GM19324 (cell line): ENCODE measurements around the gene DNAAF5.
"Not testable (repeated sequence)": the region's sequence is repeated elsewhere in the genome, so short reads cannot be mapped to it uniquely, and the experiment has no call there.

Experiments
- ATAC-seq: cut with Tn5 transposase; IDR thresholded peaks from one replicate; pipeline ENCODE4 v1.9.1; 2021; ENCODE audit warnings: mild to moderate bottlenecking, moderate library complexity; ENCODE audit not compliant: unreplicated experiment, low FRiP score

DNAAF5 gene

DNA sequence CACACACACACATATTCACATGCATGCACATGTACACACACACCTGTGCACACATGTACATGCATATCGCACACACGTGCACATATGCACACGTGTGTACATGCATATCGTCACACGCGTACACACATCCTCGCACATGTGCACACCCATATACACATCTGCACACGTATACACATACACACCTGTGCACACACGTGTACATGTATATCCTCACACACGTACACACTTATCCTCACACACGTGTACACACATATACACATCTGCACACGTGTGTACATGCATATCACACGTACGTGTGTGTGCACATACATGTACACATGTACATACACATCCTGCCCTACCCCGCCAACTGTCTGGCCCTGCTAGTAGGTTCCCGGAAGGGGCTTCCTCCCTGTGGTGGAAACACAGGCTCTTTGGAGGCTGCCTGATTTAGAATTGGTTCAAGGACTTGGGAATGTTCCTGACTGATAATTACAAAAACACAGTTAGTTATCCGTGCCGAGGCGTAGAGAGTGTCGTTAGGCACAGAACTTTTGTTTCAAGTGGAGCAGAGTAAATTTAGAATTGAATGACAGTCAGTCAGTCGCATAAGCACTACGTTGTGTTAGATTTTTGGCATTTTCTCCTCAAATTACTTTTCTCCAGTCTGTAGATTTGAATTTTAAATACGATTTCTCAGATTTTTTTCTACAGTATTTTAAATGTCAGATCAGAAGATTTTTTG lies 19.1 kb downstream of the DNAAF5 start:
- ATAC-seq: no peak

DNA sequence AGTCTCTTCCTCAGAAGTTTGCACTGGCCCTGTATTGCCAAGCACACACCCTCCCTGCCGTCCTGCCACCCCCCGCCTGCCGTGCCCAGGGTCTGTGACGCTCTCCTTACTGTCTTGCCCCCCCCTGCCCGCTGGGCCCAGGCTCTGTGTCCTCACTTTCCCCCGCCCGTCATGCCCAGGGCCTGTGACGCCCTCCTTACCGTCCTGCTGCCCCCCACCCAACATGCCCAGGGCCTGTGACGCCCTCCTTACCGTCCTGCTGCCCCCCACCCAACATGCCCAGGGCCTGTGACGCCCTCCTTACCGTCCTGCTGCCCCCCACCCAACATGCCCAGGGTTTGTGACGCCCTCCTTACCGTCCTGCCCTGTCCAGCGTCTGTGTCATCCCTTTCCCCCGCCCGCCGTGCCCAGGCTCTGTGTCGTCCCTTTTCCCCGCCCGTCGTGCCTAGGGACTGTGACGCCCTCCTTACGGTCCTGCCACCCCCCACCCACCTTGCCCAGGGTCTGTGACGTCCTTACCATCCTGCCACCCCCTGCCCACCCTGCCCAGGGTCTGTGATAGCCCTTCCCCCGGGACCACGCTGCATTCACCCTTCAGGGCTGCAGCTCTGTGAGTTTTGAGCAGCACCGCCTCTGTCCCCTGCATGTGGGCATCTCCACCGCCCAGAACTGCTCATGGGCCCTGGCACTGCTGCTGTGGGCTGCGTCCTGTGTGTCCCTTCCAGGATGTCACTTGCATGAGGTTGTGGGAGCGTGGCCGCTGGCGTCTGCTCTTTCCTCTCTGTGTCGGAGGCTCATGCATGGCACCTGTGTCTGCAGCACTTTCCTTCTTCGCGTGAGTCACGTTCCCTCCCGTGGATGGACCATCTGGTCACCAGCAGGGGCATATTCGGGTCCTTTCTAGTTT lies 19.9 kb downstream of the DNAAF5 start:
- no peak for ATAC-seq

DNA sequence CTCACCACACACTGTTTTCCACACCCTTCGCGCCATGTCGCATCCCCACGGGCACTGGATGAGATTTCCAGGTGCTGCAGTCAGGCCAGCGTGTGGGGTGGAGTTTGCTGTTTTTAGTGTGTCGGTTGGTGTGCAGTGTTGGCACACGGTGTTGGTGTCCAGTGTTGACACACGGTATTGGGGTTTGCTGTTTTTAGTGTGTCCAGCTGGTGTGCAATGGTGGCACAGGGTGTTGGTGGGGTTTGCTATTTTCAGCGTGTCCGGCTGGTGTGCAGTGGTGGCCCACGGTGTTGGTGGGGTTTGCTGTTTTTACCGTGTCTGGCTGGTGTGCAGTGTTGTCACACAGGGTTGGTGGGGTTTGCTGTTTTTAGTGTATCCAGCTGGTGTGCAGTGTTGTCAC lies 20.7 kb downstream of the DNAAF5 start:
- no peak for ATAC-seq

DNA sequence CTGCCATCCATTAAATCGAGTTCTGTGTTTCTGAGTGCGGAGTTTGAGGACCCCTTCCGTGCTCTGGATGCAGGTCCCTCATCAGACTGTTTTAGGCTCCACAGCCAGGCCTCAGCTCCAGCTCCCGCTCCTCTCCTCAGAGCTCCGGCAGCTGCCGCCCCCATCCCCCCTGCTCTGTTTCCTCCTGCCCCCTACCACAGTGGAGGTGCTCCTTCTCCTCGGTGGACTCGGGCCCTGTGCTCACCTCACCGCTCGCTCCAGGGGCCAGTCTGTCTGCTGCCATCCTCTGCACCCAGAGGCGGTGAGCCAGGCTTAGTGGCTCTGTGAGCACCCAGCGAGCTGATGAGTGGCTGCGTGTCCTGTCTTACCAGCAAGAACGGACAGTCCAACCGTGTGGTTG lies 21.9 kb downstream of the DNAAF5 start:
- ATAC-seq: no peak

- ATAC-seq: no peak
Observed at GRCh38 chr7:749140-749551, 22.6 kb downstream of the DNAAF5 start.

DNA sequence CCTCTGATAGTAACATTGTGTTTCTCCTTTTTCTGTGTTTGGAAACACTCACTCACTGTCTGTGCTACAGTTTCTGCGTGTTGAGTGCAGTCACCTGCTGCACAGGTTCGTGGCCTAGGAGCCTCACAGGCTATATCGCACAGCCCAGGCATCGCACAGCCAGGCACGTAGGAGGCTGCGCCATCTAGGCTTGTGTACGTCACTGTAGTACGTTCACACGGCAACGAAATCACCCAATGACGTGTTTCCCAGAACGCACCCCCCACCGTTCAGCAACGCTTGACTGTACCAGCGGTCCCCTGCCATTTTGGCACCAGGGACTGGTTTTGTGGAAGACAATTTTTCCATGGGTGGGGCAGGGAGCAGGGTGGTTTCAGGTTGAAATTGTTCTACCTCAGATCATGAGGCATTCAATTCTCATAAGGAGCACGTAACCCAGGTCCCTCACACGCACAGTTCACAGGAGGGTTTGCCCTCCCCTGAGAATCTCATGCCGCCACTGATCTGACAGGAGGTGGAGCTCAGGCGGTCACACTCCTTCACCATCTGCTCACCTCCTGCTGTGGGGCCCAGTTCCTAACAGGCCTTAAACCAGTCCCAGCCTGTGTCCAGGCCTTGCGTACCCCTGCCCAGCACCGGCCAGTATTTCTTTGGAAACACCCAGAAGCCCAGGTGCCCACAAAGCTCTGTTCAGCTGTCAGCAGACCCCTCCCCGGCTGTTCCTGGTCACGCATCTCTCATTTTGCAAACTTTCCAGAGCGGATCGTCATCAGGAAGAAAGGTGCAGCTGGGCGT lies 23.8 kb downstream of the DNAAF5 start:
- no peak for ATAC-seq

- ATAC-seq: no peak
Observed at GRCh38 chr7:751826-752225, 25.3 kb downstream of the DNAAF5 start.

GRCh38 chr7:752256-752655 lies 25.8 kb downstream of the DNAAF5 start:
- ATAC-seq: not testable (repeated sequence)

DNA sequence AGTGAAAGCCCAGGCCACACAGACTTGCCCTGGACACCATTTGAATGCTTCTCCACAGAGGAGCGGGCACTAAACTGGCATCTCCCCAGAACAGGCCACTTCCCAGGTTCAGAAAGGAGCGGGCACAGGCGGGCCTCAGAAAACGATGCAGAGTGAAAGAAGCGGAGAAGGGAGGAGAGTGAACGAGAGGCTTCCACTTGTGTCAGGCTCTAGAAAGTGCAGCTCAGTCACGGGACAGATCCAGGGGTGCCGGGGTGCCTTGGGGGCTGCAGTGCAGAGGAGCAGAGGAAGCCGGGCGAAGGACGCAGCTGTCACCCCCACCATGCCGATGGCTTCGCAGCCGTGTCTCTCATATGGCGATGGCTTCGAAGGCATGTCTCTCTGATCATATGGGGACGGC lies 26.7 kb downstream of the DNAAF5 start:
- ATAC-seq: no peak

- no peak for ATAC-seq
Observed at GRCh38 chr7:754531-755412, 28.3 kb downstream of the DNAAF5 start.

GRCh38 chr7:755413-755805 lies 28.9 kb downstream of the DNAAF5 start:
- ATAC-seq: no peak

GRCh38 chr7:756231-756927 lies 29.9 kb downstream of the DNAAF5 start:
- no peak for ATAC-seq

- ATAC-seq: no peak
Observed at GRCh38 chr7:756928-757560, 30.5 kb downstream of the DNAAF5 start.

DNA sequence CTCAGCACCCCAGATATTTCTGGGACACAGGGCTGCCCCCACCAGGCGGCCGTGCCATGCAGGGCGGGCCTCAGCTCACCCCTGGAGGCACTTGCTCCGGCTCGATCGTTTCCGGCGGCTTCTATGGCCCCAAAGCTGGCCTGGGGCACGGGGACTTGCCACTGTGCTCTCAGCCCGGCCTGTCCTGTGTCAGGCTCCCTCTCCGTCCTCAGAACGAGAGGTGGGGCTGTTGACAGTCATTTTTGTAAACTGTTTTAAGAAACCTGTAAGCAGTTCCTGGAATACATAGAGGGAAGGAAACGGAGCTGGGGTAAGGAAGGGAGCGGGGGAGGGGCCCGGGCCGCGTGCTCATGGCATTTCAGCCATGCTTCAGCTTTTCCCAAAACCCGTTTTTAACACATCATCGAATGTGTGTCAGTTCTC lies 31.3 kb downstream of the DNAAF5 start:
- ATAC-seq: no peak

- ATAC-seq: no peak
Observed at GRCh38 chr7:759569-759968, 33.1 kb downstream of the DNAAF5 start.

DNA sequence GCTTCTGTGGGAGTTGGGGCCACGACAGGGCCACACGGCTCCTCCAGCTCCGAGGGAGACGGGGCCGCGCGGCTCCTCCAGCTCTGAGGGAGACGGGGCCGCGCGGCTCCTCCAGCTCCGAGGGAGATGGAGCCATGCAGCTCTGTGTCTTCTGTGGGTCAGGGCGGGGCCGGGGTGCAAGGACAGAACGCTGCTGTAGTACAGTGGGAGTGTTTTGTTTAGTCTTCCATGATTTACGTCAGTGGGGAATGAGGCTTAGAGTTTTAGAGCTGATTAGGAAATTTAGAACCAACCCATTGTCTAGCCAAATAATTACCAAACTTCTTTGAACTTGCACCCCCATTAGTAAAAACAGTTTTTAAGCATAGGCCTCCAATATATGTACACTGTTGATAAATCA lies 33.5 kb downstream of the DNAAF5 start:
- no peak for ATAC-seq

GRCh38 chr7:761101-761500 lies 34.6 kb downstream of the DNAAF5 start:
- ATAC-seq: no peak

DNA sequence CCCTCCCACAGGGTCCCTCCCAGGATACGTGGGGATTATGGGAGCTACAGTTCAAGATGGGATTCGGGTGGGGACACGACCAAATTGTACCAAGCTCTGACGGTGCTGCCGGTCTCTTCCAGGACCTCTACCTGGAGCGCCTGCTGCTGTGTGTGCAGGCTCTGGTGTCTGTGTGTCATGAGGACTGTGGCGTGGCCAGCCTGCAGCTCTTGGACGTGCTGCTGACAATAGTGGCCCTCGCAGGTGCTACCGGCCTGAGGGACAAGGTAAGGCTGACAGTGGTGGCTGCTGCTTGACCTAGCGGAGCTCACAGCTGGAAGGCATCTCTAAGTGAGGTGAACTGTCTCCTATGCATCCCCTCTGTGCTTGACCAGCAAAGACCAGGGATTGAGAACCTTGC lies 35.1 kb downstream of the DNAAF5 start:
- no peak for ATAC-seq

DNA sequence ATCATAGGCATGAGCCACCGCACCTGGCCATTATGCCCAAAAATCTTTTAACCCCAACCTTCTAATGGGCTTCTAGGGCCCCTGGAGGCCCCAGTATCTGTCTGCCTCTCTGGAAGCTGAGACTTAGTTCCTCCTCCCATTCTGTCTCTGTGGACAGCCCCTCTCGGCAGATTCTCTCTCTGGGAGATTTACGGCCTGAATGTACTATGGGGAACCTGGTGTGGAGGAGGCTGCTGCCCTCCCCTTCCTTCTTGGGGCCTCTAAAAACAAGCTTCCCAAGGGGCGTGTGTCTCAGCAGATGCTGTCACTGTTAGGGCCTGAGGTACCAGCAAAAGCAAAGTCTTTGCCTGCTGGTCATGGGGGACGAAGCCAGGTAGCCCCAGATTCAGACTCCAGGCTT lies 36.4 kb downstream of the DNAAF5 start:
- ATAC-seq: no peak
